MCF 10A (cell line): ENCODE data around the gene FOXRED2. TPM values are rescaled to one million over a fixed set of nuclear protein-coding genes. Genes with fewer than 3 reads are reported as not detected.

Experiments used
- BruUV-seq: library from RNA; stranded (reverse); fragments of 400-500 nt; replicated peaks from 2 replicates; lab custom pipeline; 2021; lab: Mats Ljungman, UMichigan
- CTCF ChIA-PET: fragments of 300-600 bp; sonication (Branson Sonifier 250); formaldehyde crosslinking; extraction: SDS; loops from one replicate; lab custom pipeline; 2021; ENCODE audit warnings: antibody characterized with exemption, inconsistent platforms; lab: Yijun Ruan, JAX
- POLR2A ChIA-PET: fragments of 300-600, 350-650 bp; sonication (Branson Sonifier 250); formaldehyde crosslinking; extraction: SDS; loops from one replicate; lab custom pipeline; 2020; ENCODE audit warnings: antibody characterized with exemption, inconsistent platforms; lab: Yijun Ruan, JAX
- DNase-seq: peaks from one replicate; pipeline ENCODE4 v3.0.0-alpha.2; 2018; ENCODE audit not compliant: unreplicated experiment
- H3K27ac Mint-ChIP-seq: one replicate; pipeline ENCODE4 v1.8.0; 2022; ENCODE audit warnings: mild to moderate bottlenecking, low read depth, mixed read lengths; ENCODE audit not compliant: unreplicated experiment
- H3K27me3 Mint-ChIP-seq: one replicate; pipeline ENCODE4 v1.8.0; 2022; ENCODE audit warnings: mixed read lengths; ENCODE audit not compliant: insufficient read depth, unreplicated experiment
- H3K36me3 Mint-ChIP-seq: one replicate; pipeline ENCODE4 v1.8.0; 2022; ENCODE audit warnings: mild to moderate bottlenecking, moderate library complexity, mixed read lengths; ENCODE audit not compliant: insufficient read depth, unreplicated experiment
- H3K4me1 Mint-ChIP-seq: one replicate; pipeline ENCODE4 v1.8.0; 2022; ENCODE audit warnings: mixed read lengths; ENCODE audit not compliant: insufficient read depth, unreplicated experiment
- H3K4me3 Mint-ChIP-seq: one replicate; pipeline ENCODE4 v1.8.0; 2022; ENCODE audit warnings: mild to moderate bottlenecking, moderate library complexity, mixed read lengths; ENCODE audit not compliant: unreplicated experiment
- H3K9me3 Mint-ChIP-seq: one replicate; pipeline ENCODE4 v1.8.0; 2022; ENCODE audit warnings: mixed read lengths; ENCODE audit not compliant: unreplicated experiment
- CTCF ChIP-seq: fragments of 200-600 bp; IDR thresholded peaks from one replicate; pipeline ENCODE4 v1.8.0; 2022; ENCODE audit warnings: antibody characterized with exemption, mild to moderate bottlenecking; ENCODE audit not compliant: unreplicated experiment
- intact Hi-C: fragments of 100-400 bp; cut with micrococcal nuclease; formaldehyde crosslinking; loops from 2 replicates; pipeline ENCODE4 v1.14.1; 2022
- total RNA-seq: library from RNA; stranded (reverse); gene quantifications from 2 replicates; pipeline ENCODE4 v1.2.3, GENCODE V29; 2022

FOXRED2 gene
- total RNA-seq, 1 experiment from 2014 or later = 10.9 TPM

GRCh38 chr22:36550701-36551495 lies 44.1 kb upstream of the FOXRED2 start:
- H3K27ac Mint-ChIP-seq = no peak overlapping the region
- no peak for TF ChIP-seq CTCF
- no peaks in the 10 kb centered on the region for H3K9me3 Mint-ChIP-seq
- H3K4me3 Mint-ChIP-seq = no peak overlapping the region
- peaks cover 27% of the 10 kb centered on the region for H3K27me3 Mint-ChIP-seq
- H3K36me3 Mint-ChIP-seq = no peaks in the 10 kb centered on the region
- CTCF ChIA-PET = interaction anchor here (0.6 to 3.0 kb wide), 8 partner anchors 175 to 489 kb away, joined by 3 to 16 read pairs (median 4); partner anchors contain the start of gene IFT27
- no peak for DNase-seq
- intact Hi-C loops = no loop called here
- no TSS peak for BruUV-seq
- POLR2A ChIA-PET = interaction anchor here (1.5 to 1.7 kb wide), 2 partner anchors 9 kb away, joined by 3 to 8 read pairs; no protein-coding TSS in a partner anchor
- peaks cover 16% of the 10 kb centered on the region for H3K4me1 Mint-ChIP-seq

GRCh38 chr22:36549033-36549432 lies 42.2 kb upstream of the FOXRED2 start:
- Mint-ChIP-seq H3K27ac (no peak overlapping the region), H3K27me3 (peaks cover 27% of the 10 kb centered on the region), H3K4me3 (no peak overlapping the region), H3K9me3 (no peaks in the 10 kb centered on the region), H3K36me3 (no peaks in the 10 kb centered on the region), H3K4me1 (peaks cover 17% of the 10 kb centered on the region)
- CTCF ChIA-PET = interaction anchor here (1.0 to 4.1 kb wide), 3 partner anchors 208 to 307 kb away, joined by 7 to 27 read pairs (median 8); no protein-coding TSS in a partner anchor
- no peak for TF ChIP-seq CTCF
- intact Hi-C loops = loop anchor here (5.0 kb wide), 2 partner anchors 93 to 213 kb away; no protein-coding TSS in a partner anchor
- POLR2A ChIA-PET = interaction anchor here (0.7 kb wide), 1 partner anchor 214 kb away, joined by 3 read pairs; no protein-coding TSS in a partner anchor
- no peak for DNase-seq
- no TSS peak for BruUV-seq

GRCh38 chr22:36548606-36549005 lies 41.8 kb upstream of the FOXRED2 start:
- no peak overlapping the region for H3K27ac Mint-ChIP-seq
- H3K36me3 Mint-ChIP-seq = no peaks in the 10 kb centered on the region
- no peak for DNase-seq
- H3K4me3 Mint-ChIP-seq = no peak overlapping the region
- intact Hi-C loops = loop anchor here (5.0 kb wide), 2 partner anchors 94 to 214 kb away; no protein-coding TSS in a partner anchor
- CTCF ChIA-PET = interaction anchor here (1.0 to 5.0 kb wide), 5 partner anchors 209 to 309 kb away, joined by 7 to 80 read pairs (median 27); partner anchors contain the start of gene IFT27
- no peak for TF ChIP-seq CTCF
- POLR2A ChIA-PET = no interaction called here
- H3K9me3 Mint-ChIP-seq = no peaks in the 10 kb centered on the region
- peaks cover 17% of the 10 kb centered on the region for H3K4me1 Mint-ChIP-seq
- H3K27me3 Mint-ChIP-seq = peaks cover 27% of the 10 kb centered on the region
- BruUV-seq = no TSS peak

- intact Hi-C loops = loop anchor here (1.0 to 5.0 kb wide), 4 partner anchors 95 to 432 kb away; partner anchors contain the start of gene IFT27
- DNase-seq = peak; percentile 78
- POLR2A ChIA-PET = interaction anchor here (0.6 to 2.7 kb wide), 10 partner anchors 16 to 228 kb away, joined by 3 to 24 read pairs (median 5); partner anchors contain the start of genes EIF3D and IFT27
- no TSS peak for BruUV-seq
- no peak for TF ChIP-seq CTCF
- CTCF ChIA-PET = interaction anchor here (0.5 to 5.0 kb wide), 29 partner anchors 10 to 753 kb away, joined by 3 to 80 read pairs (median 4); partner anchors contain the start of gene IFT27
- no peak overlapping the region for H3K4me3 Mint-ChIP-seq
- H3K27ac Mint-ChIP-seq = no peak overlapping the region
- H3K36me3 Mint-ChIP-seq = no peaks in the 10 kb centered on the region
- peaks cover 20% of the 10 kb centered on the region for H3K4me1 Mint-ChIP-seq
- H3K27me3 Mint-ChIP-seq = peaks cover 24% of the 10 kb centered on the region
- no peaks in the 10 kb centered on the region for H3K9me3 Mint-ChIP-seq
Measured at GRCh38 chr22:36546932-36547331, 40.1 kb upstream of the FOXRED2 start.
